HCT116 (cell line): ENCODE data around the gene PISD. TPM values are rescaled to one million over a fixed set of nuclear protein-coding genes. Genes with fewer than 3 reads are reported as not detected.

Source experiments
- ATAC-seq: fragments of 200-7000 bp; cut with Tn5 transposase; 2 replicates; pipeline ENCODE4 v1.9.1; 2020; ENCODE audit warnings: mild to moderate bottlenecking, moderate library complexity
- BruUV-seq: library from RNA; stranded (reverse); fragments of 400-500 nt; replicated peaks from 2 replicates; lab custom pipeline; 2021; lab: Mats Ljungman, UMichigan
- CTCF ChIA-PET: fragments of 300-600 bp; sonication (Branson Sonifier 250); formaldehyde crosslinking; loops from one replicate; lab custom pipeline; 2021; ENCODE audit warnings: antibody characterized with exemption; lab: Charles Lee
- POLR2A ChIA-PET: fragments of 300-600, 350-600 bp; sonication (Branson Sonifier 250); formaldehyde crosslinking; loops from one replicate; lab custom pipeline; 2021; ENCODE audit warnings: antibody characterized with exemption; lab: Charles Lee
- RAD21 ChIA-PET, 2 experiments: fragments of 300-600 bp; sonication (Branson Sonifier 250); formaldehyde crosslinking; loops; one replicate each; lab custom pipeline; 2023; ENCODE audit warnings: low total read pairs in 2 of 2; ENCODE audit not compliant: uncharacterized antibody in 2 of 2, unreplicated experiment in 2 of 2, low non-redundant PET in 1 of 2; lab: Charles Lee
- DNase-seq: peaks from one replicate; pipeline ENCODE4 v3.0.0-alpha.2; 2010; ENCODE audit warnings: low read depth, low spot score
- H2AFZ ChIP-seq: fragments of 200-600 bp; shearing (Covaris generic), sonication (generic); 2 replicates; pipeline ENCODE4 v1.6.1; 2017; ENCODE audit warnings: low read depth, mixed run types, mixed read lengths, antibody characterized with exemption, low read length; ENCODE audit not compliant: poor library complexity, severe bottlenecking
- H3K27ac ChIP-seq: 2 replicates; pipeline ENCODE4 v1.5.1; 2012; ENCODE audit warnings: low read depth, low read length
- H3K27me3 ChIP-seq: fragments of 200-600 bp; sonication (generic); 2 replicates; pipeline ENCODE4 v1.6.1; 2016; ENCODE audit warnings: mixed run types, low read length, mixed read lengths; ENCODE audit not compliant: insufficient read depth
- H3K36me3 ChIP-seq, 2 experiments: fragments of 200-500 bp in 1 of 2; fragments of 200-600 bp in 1 of 2; sonication (Bioruptor generic) in 1 of 2; sonication (generic) in 1 of 2; 2 replicates each; pipeline versions ENCODE4 v1.5.1 to v1.6.1; 2014 to 2016; ENCODE audit warnings: low read length in 2 of 2, inconsistent platforms in 1 of 2, mixed read lengths in 1 of 2, mixed run types in 1 of 2; ENCODE audit not compliant: insufficient read depth in 2 of 2, control insufficient read depth in 1 of 2
- H3K4me1 ChIP-seq, 2 experiments: fragments of 200-600 bp in 1 of 2; sonication (generic) in 1 of 2; 2 replicates each; pipeline versions ENCODE4 v1.5.1 to v1.6.1; 2012 to 2017; ENCODE audit warnings: low read length in 2 of 2, inconsistent platforms in 1 of 2, mild to moderate bottlenecking in 1 of 2, mixed read lengths in 1 of 2, mixed run types in 1 of 2, moderate library complexity in 1 of 2; ENCODE audit not compliant: insufficient read depth in 2 of 2, control insufficient read depth in 1 of 2
- H3K4me2 ChIP-seq: fragments of 200-600 bp; sonication (generic); 2 replicates; pipeline ENCODE4 v1.6.1; 2017; ENCODE audit warnings: mixed run types, low read length, mixed read lengths
- H3K4me3 ChIP-seq, 2 experiments: fragments of 200-600 bp in 1 of 2; sonication (generic) in 1 of 2; replicated peaks in 1 of 2; 2 replicates each; pipeline ENCODE4 v1.5.1; 2011 to 2016; ENCODE audit warnings: low read length in 2 of 2, control low read depth in 1 of 2, low read depth in 1 of 2, mild to moderate bottlenecking in 1 of 2, mixed read lengths in 1 of 2, mixed run types in 1 of 2
- H3K79me2 ChIP-seq: fragments of 200-600 bp; sonication (generic); 2 replicates; pipeline ENCODE4 v1.6.1; 2017; ENCODE audit warnings: mild to moderate bottlenecking, mixed run types, low read length, moderate library complexity, mixed read lengths; ENCODE audit not compliant: insufficient read depth
- H3K9ac ChIP-seq: fragments of 200-600 bp; sonication (generic); 2 replicates; pipeline ENCODE4 v1.6.1; 2016; ENCODE audit warnings: low read length, mixed read lengths
- H3K9me2 ChIP-seq: fragments of 200-600 bp; sonication (generic), shearing (Covaris generic); 2 replicates; pipeline ENCODE4 v1.6.1; 2017; ENCODE audit warnings: mixed run types, mild to moderate bottlenecking, moderate library complexity; ENCODE audit not compliant: insufficient read depth
- H3K9me3 ChIP-seq, 2 experiments: fragments of 200-500 bp in 1 of 2; fragments of 200-600 bp in 1 of 2; sonication (Bioruptor generic) in 1 of 2; sonication (generic) in 1 of 2; 2 replicates each; pipeline ENCODE4 v1.6.1; 2014 to 2017; ENCODE audit warnings: low read length in 2 of 2, mixed read lengths in 2 of 2, inconsistent platforms in 1 of 2, low read depth in 1 of 2, mild to moderate bottlenecking in 1 of 2, mixed run types in 1 of 2, moderate library complexity in 1 of 2; ENCODE audit not compliant: control insufficient read depth in 1 of 2, insufficient read depth in 1 of 2
- H4K20me1 ChIP-seq: fragments of 200-600 bp; sonication (generic), shearing (Covaris generic); 2 replicates; pipeline ENCODE4 v1.6.1; 2017; ENCODE audit warnings: mixed run types, mild to moderate bottlenecking, moderate library complexity; ENCODE audit not compliant: insufficient read depth
- ATF3 ChIP-seq: IDR thresholded peaks from 2 replicates; pipeline ENCODE4 v1.6.1; 2012
- CBX3 ChIP-seq: IDR thresholded peaks from 2 replicates; pipeline ENCODE4 v1.6.1; 2012; ENCODE audit warnings: low read depth
- EGR1 ChIP-seq: IDR thresholded peaks from 2 replicates; pipeline ENCODE4 v1.6.1; 2012; ENCODE audit warnings: low read depth
- EZH2 ChIP-seq: fragments of 200-600 bp; sonication (generic); IDR thresholded peaks from 2 replicates; pipeline ENCODE4 v1.6.1; 2017; ENCODE audit warnings: antibody characterized with exemption, mixed run types
- EZH2phosphoT487 ChIP-seq: fragments of 200-600 bp; IDR thresholded peaks from 2 replicates; pipeline ENCODE4 v1.6.1; 2018; ENCODE audit warnings: antibody characterized with exemption, borderline replicate concordance
- FOSL1 ChIP-seq: IDR thresholded peaks from 2 replicates; pipeline ENCODE4 v1.6.1; 2012; ENCODE audit warnings: low read depth
- JUND ChIP-seq: IDR thresholded peaks from 2 replicates; pipeline ENCODE4 v1.6.1; 2012
- MAX ChIP-seq: IDR thresholded peaks from 2 replicates; pipeline ENCODE4 v1.6.1; 2012
- POLR2AphosphoS5 ChIP-seq: IDR thresholded peaks from 2 replicates; pipeline ENCODE4 v1.6.1; 2011; ENCODE audit warnings: mild to moderate bottlenecking, low read depth, low read length, moderate library complexity
- RAD21 ChIP-seq: IDR thresholded peaks from 2 replicates; pipeline ENCODE4 v1.6.1; 2012; ENCODE audit warnings: low read depth, mild to moderate bottlenecking
- REST ChIP-seq: IDR thresholded peaks from 2 replicates; pipeline ENCODE4 v1.6.1; 2012; ENCODE audit warnings: low read depth
- SIN3A ChIP-seq: IDR thresholded peaks from 2 replicates; pipeline ENCODE4 v1.6.1; 2012; ENCODE audit warnings: low read depth
- SRF ChIP-seq: IDR thresholded peaks from 2 replicates; pipeline ENCODE4 v1.6.1; 2012; ENCODE audit warnings: low read depth
- TCF7L2 ChIP-seq: IDR thresholded peaks from 2 replicates; pipeline ENCODE4 v1.7.0; 2011; ENCODE audit warnings: borderline replicate concordance, inconsistent platforms; ENCODE audit not compliant: insufficient read depth, insufficient read length; ENCODE audit errors: extremely low read depth
- YY1 ChIP-seq: IDR thresholded peaks from 2 replicates; pipeline ENCODE4 v1.6.1; 2011; ENCODE audit warnings: low read length, low read depth, moderate library complexity, mild to moderate bottlenecking; ENCODE audit not compliant: insufficient replicate concordance; ENCODE audit errors: extremely low read depth
- ZFX ChIP-seq: fragments of 450-650 bp; IDR thresholded peaks from 2 replicates; pipeline ENCODE4 v1.6.1; 2017
- ZNF274 ChIP-seq: fragments of 200-500 bp; sonication (Bioruptor generic); IDR thresholded peaks from 2 replicates; pipeline ENCODE4 v1.6.1; 2014; ENCODE audit warnings: mild to moderate bottlenecking, low read depth, low read length, inconsistent platforms
- intact Hi-C: fragments of 100-400 bp; cut with micrococcal nuclease; formaldehyde crosslinking; loops from 2 replicates; pipeline ENCODE4 v1.10.0; 2022
- total RNA-seq: library from RNA; stranded (reverse); gene quantifications from one replicate; pipeline ENCODE4 v1.2.1, GENCODE V29; 2021; ENCODE audit not compliant: unreplicated experiment

The PISD gene
- total RNA-seq, 1 experiment from 2014 or later: 47.1 TPM

- no peaks in the 10 kb centered on the region for H4K20me1 ChIP-seq
- no peaks in the 10 kb centered on the region for H3K79me2 ChIP-seq
- no peak overlapping the region for H3K4me3 ChIP-seq
- DNase-seq (no peak), ATAC-seq (no peak)
- H3K9me2 ChIP-seq: no peaks in the 10 kb centered on the region
- no peak overlapping the region for H3K27ac ChIP-seq
- no peaks in the 10 kb centered on the region for H3K9me3 ChIP-seq
- ChIA-PET RAD21 (no interaction called here), CTCF (no interaction called here), POLR2A (interaction anchor here (0.8 kb wide), 1 partner anchor 18 kb away, joined by 3 read pairs; no protein-coding TSS in a partner anchor)
- no peaks in the 10 kb centered on the region for H3K36me3 ChIP-seq
- H3K27me3 ChIP-seq: no peaks in the 10 kb centered on the region
- H3K4me2 ChIP-seq: no peak overlapping the region
- H3K4me1 ChIP-seq: no peaks in the 10 kb centered on the region
- H2AFZ ChIP-seq: no peak overlapping the region
- intact Hi-C loops: no loop called here
- no peak overlapping the region for H3K9ac ChIP-seq
- TF ChIP-seq ATF3 (no peak), FOSL1 (no peak), MAX (no peak), REST (no peak), CBX3 (no peak), YY1 (no peak), JUND (no peak), ZFX (no peak), ZNF274 (no peak), SIN3A (no peak), EZH2 (no peak), EGR1 (no peak), SRF (no peak), RAD21 (no peak), POLR2AphosphoS5 (no peak), EZH2phosphoT487 (no peak), TCF7L2 (no peak)
- BruUV-seq: no TSS peak
Measured at GRCh38 chr22:31612891-31613285, 49.1 kb downstream of the PISD start.
